Osteocyte (in vitro differentiated cells): ENCODE results near the gene SOX2. TPM values are rescaled to one million over a fixed set of nuclear protein-coding genes. Genes with fewer than 3 reads are reported as not detected.
A peak's percentile ranks its signal among the peaks of the same experiment; 100 is the strongest.

ENCODE experiments used
- DNase-seq: peaks from one replicate; pipeline ENCODE4 v3.0.0; 2021; ENCODE audit warnings: mixed read lengths; ENCODE audit not compliant: unreplicated experiment; ENCODE audit errors: extremely low spot score
- H3K27ac Mint-ChIP-seq: one replicate; pipeline ENCODE4 v1.8.0; 2021; ENCODE audit warnings: mild to moderate bottlenecking, mixed read lengths; ENCODE audit not compliant: unreplicated experiment
- H3K27me3 Mint-ChIP-seq: one replicate; pipeline ENCODE4 v1.8.0; 2021; ENCODE audit warnings: mixed read lengths; ENCODE audit not compliant: unreplicated experiment
- H3K36me3 Mint-ChIP-seq: one replicate; pipeline ENCODE4 v1.8.0; 2021; ENCODE audit warnings: mixed read lengths; ENCODE audit not compliant: unreplicated experiment
- H3K4me1 Mint-ChIP-seq: one replicate; pipeline ENCODE4 v1.8.0; 2021; ENCODE audit warnings: mixed read lengths; ENCODE audit not compliant: unreplicated experiment
- H3K4me3 Mint-ChIP-seq: one replicate; pipeline ENCODE4 v1.8.0; 2021; ENCODE audit warnings: mild to moderate bottlenecking, moderate library complexity, mixed read lengths; ENCODE audit not compliant: unreplicated experiment
- H3K9me3 Mint-ChIP-seq: one replicate; pipeline ENCODE4 v1.8.0; 2021; ENCODE audit warnings: mixed read lengths; ENCODE audit not compliant: unreplicated experiment
- CTCF ChIP-seq: fragments of 200-600 bp; sonication (generic); IDR thresholded peaks from 2 replicates; pipeline ENCODE4 v1.5.0; 2021; ENCODE audit warnings: antibody characterized with exemption, mild to moderate bottlenecking, moderate library complexity
- total RNA-seq: library from RNA; stranded (reverse); gene quantifications from 2 replicates; pipeline ENCODE4 v1.2.1, GENCODE V29; 2021

The SOX2 gene
- total RNA-seq, 1 donor from 2014 or later, result 5.4 TPM

- peaks cover 65% of the 10 kb centered on the region for H3K27me3 Mint-ChIP-seq
- peak; percentile 85 for DNase-seq
- H3K4me3 Mint-ChIP-seq, result peak overlapping the region; percentile 79
Observed at GRCh38 chr3:181712553-181713279, 991 bp downstream of the SOX2 start.

DNA sequence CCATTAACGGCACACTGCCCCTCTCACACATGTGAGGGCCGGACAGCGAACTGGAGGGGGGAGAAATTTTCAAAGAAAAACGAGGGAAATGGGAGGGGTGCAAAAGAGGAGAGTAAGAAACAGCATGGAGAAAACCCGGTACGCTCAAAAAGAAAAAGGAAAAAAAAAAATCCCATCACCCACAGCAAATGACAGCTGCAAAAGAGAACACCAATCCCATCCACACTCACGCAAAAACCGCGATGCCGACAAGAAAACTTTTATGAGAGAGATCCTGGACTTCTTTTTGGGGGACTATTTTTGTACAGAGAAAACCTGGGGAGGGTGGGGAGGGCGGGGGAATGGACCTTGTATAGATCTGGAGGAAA lies 1.5 kb downstream of the SOX2 start:
- peak overlapping the region; percentile 79 for H3K4me3 Mint-ChIP-seq
- peaks cover 14% of the 10 kb centered on the region for H3K4me1 Mint-ChIP-seq
- no peak overlapping the region for H3K27ac Mint-ChIP-seq
- DNase-seq, result no peak
- H3K36me3 Mint-ChIP-seq, result no peaks in the 10 kb centered on the region
- H3K9me3 Mint-ChIP-seq, result no peaks in the 10 kb centered on the region
- peaks cover 63% of the 10 kb centered on the region for H3K27me3 Mint-ChIP-seq
- TF ChIP-seq CTCF, result no peak

More at GRCh38 chr3:181712553-181713279, 991 bp downstream of the SOX2 start:
- Mint-ChIP-seq H3K4me1 (peaks cover 14% of the 10 kb centered on the region), H3K36me3 (no peaks in the 10 kb centered on the region), H3K27ac (peak overlapping the region; percentile 67), H3K9me3 (no peaks in the 10 kb centered on the region)
- no peak for TF ChIP-seq CTCF

GRCh38 chr3:181713676-181714612 lies 2.2 kb downstream of the SOX2 start:
- DNase-seq, result no peak
- peaks cover 65% of the 10 kb centered on the region for H3K27me3 Mint-ChIP-seq
- no peak overlapping the region for H3K27ac Mint-ChIP-seq
- no peaks in the 10 kb centered on the region for H3K9me3 Mint-ChIP-seq
- no peaks in the 10 kb centered on the region for H3K36me3 Mint-ChIP-seq
- H3K4me1 Mint-ChIP-seq, result peaks cover 14% of the 10 kb centered on the region
- H3K4me3 Mint-ChIP-seq, result peak overlapping the region; percentile 79
- no peak for TF ChIP-seq CTCF

GRCh38 chr3:181715571-181716340 lies 4.0 kb downstream of the SOX2 start:
- Mint-ChIP-seq H3K27ac (peak overlapping the region; percentile 47), H3K27me3 (peaks cover 68% of the 10 kb centered on the region), H3K4me3 (peak overlapping the region; percentile 79), H3K4me1 (peaks cover 8% of the 10 kb centered on the region), H3K9me3 (no peaks in the 10 kb centered on the region), H3K36me3 (no peaks in the 10 kb centered on the region)
- no peak for TF ChIP-seq CTCF
- no peak for DNase-seq
